Stromal cell of bone marrow (primary cell): ENCODE data around the gene CLDN11.

Source experiments
- DNase-seq: peaks from one replicate; pipeline ENCODE4 v3.0.0-alpha.2; 2012; ENCODE audit warnings: low read depth

CLDN11 gene

GRCh38 chr3:170418422-170419398, at the start of gene CLDN11:
Gene CLDN11 (plus strand): TSS chr3:170418868. CDS start chr3:170419067, 199 bp downstream.
- DNase-seq = no peak

DNA sequence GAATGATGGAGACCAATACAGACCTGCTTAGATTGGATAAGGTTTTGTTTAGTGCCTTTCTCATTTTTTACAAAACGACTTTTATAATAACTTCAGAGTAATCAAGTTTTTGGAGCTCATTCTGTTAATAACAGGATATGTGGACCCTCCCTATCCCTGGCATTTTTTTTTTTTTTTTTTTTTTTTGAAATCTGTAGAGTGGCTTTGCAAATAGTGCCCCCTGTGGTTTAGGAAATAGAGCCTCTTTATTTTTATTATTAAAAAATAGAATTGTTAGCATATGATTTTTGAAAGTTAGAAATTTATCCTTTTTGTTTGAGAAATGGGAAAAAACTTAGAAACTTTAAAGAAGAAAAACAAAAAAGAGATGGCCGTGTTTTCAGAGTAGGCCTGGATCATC, 49.7 kb upstream of the CLDN11 start:
- no peak for DNase-seq

DNA sequence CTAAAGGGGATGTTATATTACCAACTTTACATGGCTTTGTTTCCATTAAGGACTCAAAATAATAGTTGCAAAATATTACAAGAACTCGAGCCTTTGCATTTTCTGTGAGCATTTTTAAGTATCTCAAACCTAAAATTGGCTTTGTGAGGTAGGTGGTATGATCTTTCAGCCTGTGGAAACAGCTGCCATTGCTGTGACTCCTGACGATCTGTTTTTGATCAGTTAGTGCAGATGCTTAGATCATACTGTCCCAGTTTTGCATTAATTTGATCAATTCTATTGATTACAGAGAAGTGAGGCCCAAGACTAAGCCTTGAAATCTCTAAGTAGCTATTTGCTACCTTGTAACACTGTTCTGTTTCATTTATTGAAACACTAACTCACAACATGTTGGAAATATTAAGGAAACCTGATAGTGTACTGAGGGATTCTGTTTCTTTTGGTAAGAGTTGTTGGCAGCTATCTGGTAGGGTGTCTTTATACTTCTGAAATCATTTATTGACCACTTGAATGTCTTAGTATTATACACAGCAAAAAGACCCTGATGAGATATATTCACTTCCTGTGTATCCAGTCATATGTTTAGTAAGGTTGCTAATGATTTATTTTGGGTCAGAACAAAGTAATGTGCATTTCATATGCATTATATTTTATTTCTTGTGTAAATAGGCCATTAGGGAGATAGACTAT, 46.3 kb upstream of the CLDN11 start:
- no peak for DNase-seq

GRCh38 chr3:170383567-170383966, 35.1 kb upstream of the CLDN11 start:
- no peak for DNase-seq

- DNase-seq = no peak
Observed at GRCh38 chr3:170386468-170386867, 32.2 kb upstream of the CLDN11 start.

GRCh38 chr3:170387950-170388349, 30.7 kb upstream of the CLDN11 start:
- no peak for DNase-seq

- no peak for DNase-seq
Observed at GRCh38 chr3:170391108-170391507, 27.6 kb upstream of the CLDN11 start.

DNA sequence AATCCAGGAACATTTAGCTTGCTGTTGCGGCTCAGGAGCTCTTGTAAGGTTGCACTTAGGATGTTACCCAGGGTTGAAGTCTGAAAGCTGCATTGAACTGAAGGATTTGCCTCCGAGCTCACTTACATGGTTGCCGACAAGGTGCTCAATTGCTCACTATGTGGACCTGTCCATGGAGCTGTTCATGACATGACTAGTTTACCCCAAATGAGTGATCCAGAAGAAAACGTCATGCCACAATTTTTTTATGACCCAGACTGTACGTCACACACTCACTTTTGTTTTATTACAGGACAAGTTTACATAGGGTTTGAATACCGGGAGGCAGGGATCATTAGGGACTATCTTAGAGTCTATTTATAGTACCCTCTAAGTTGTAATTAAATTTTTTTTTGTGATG, 21.0 kb upstream of the CLDN11 start:
- no peak for DNase-seq

- DNase-seq = no peak
Observed at GRCh38 chr3:170405101-170405500, 13.6 kb upstream of the CLDN11 start.

GRCh38 chr3:170410428-170411029, 8.1 kb upstream of the CLDN11 start:
- DNase-seq = no peak

DNA sequence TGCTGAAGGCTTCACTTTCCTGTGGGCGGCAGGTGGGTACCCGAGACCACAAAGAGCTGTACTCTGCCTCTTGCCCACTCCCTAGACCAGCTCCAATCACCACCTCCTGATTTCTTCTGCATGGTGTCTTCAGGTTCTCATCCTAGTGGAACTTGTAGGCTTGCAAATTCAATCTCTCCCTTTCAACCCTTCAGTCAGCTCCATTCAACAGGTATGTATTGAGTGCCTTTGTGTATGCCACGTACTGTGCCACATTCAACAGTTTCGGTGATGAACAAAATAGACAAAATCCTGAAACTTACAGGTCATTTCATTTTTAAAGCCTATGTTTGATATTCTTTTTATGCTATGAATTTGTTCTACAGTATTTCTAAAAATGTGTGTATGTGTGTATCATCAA, 5.4 kb upstream of the CLDN11 start:
- no peak for DNase-seq

GRCh38 chr3:170414202-170414663, 4.4 kb upstream of the CLDN11 start:
- DNase-seq = peak; percentile 76

DNA sequence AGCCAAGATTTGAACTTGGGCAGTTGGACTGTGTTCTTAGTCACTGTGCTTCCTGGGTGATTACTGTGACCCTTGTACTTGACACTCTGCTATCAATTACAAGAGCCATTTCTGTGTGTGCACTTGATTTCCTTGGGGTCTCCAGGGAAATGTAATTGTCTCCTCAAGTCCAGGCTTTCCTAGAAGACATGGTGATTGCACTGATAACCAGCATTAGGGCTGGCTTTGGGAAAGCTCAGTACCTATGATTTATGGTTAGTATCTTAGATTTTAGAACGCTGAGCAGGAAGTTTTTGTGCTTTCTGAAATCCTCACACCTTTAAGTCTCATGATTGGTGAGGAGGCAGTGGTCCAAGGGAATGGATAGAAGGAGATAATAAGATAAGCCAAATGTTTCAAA, 1.6 kb upstream of the CLDN11 start:
- DNase-seq = no peak

DNA sequence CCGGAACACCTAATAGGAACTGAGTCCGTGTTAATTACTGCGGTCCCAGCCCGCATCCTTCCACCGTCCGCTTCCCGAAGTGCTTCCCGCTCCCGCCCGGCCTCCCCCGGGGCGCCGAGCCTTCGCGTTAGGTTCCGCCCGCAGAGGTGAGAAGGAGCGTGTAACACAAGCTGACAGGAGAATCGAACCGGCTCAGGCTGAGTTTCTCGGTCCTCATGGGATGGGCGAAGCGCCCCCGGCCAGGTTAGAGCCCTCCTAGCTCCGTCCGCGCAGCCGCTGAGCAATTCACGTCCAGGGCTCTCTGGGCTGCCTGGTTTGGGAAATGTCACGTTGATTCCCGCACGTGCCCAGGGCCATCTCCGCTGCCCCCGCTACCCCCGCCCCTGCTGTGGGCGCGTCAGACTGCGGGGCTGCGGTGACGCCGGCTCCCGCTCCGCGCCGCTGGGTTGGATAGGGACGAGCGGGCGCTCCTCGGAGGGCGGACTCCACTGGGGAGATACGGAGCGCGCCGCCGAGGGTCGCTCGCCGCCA, 954 bp downstream of the CLDN11 start:
- no peak for DNase-seq

- DNase-seq = no peak
Observed at GRCh38 chr3:170420307-170420821, 1.7 kb downstream of the CLDN11 start.

DNA sequence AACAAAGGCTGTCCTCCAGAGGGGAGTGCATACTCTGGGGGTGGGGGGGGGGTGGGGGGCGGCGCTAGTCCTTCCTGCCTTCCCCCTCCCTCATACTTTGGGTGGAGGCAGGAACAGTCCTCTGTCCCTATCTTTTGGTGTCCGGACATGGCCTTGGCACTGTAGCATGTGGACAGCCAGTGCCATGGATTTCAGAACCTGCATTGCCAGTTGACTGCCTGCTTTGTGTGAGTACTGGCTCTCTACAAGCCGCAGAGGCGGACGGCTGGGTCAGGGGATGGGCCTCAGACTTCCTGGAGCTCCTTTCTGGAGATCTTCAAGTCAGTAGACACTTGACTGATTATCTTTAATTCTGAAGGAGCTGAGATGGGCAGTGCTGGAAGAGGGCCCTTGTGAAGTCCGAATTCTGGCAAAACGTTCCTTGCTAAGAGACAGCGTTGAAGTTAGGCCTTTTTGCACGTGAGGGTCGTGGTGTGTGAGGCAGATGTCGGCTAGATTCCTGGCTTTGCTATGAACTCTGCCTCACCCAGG, 2.5 kb downstream of the CLDN11 start:
- no peak for DNase-seq

- DNase-seq = no peak
Observed at GRCh38 chr3:170421758-170422157, 3.1 kb downstream of the CLDN11 start.

- DNase-seq = no peak
Observed at GRCh38 chr3:170423001-170423615, 4.4 kb downstream of the CLDN11 start.

GRCh38 chr3:170424879-170425278, 6.2 kb downstream of the CLDN11 start:
- no peak for DNase-seq

GRCh38 chr3:170425491-170426239, 7.0 kb downstream of the CLDN11 start:
- no peak for DNase-seq
